Activated CD8-positive, alpha-beta T cell treated with anti-CD3 and anti-CD28 coated beads for 36 hours (primary cell): ENCODE data around the gene FAM83D. TPM values are rescaled to one million over a fixed set of nuclear protein-coding genes. Genes with fewer than 3 reads are reported as not detected.

Experiments
- ATAC-seq: fragments of 200-7000 bp; cut with Tn5 transposase; one replicate; pipeline ENCODE4 v1.10.0; 2021; ENCODE audit warnings: mild to moderate bottlenecking, moderate library complexity
- CTCF ChIA-PET: fragments of 350-600 bp; sonication (Branson Sonifier 250); formaldehyde crosslinking; loops from one replicate; lab custom pipeline; 2021; ENCODE audit warnings: antibody characterized with exemption; lab: Charles Lee
- POLR2A ChIA-PET: fragments of 350-600 bp; sonication (Branson Sonifier 250); formaldehyde crosslinking; loops from one replicate; lab custom pipeline; 2021; ENCODE audit warnings: antibody characterized with exemption; lab: Charles Lee
- DNase-seq: peaks from one replicate; pipeline ENCODE4 v3.0.0-alpha.2; 2020
- H3K27ac Mint-ChIP-seq: one replicate; pipeline ENCODE4 v1.8.0; 2021; ENCODE audit warnings: mild to moderate bottlenecking, mixed read lengths
- H3K27me3 Mint-ChIP-seq: one replicate; pipeline ENCODE4 v1.8.0; 2021; ENCODE audit warnings: mixed read lengths
- H3K36me3 Mint-ChIP-seq: one replicate; pipeline ENCODE4 v1.8.0; 2021; ENCODE audit warnings: low read depth, mixed read lengths
- H3K4me1 Mint-ChIP-seq: one replicate; pipeline ENCODE4 v1.8.0; 2021; ENCODE audit warnings: low read depth, mixed read lengths
- H3K4me3 Mint-ChIP-seq: one replicate; pipeline ENCODE4 v1.8.0; 2021; ENCODE audit warnings: mild to moderate bottlenecking, moderate library complexity, mixed read lengths
- H3K9me3 Mint-ChIP-seq: one replicate; pipeline ENCODE4 v1.8.0; 2021; ENCODE audit warnings: mixed read lengths
- CTCF ChIP-seq: fragments of 200-600 bp; IDR thresholded peaks from one replicate; pipeline ENCODE4 v1.8.0; 2022; ENCODE audit warnings: antibody characterized with exemption, mild to moderate bottlenecking
- intact Hi-C: fragments of 100-400 bp; cut with micrococcal nuclease; formaldehyde crosslinking; loops from one replicate; pipeline ENCODE4 v1.10.0; 2022
- total RNA-seq, 2 experiments: library from RNA; stranded (reverse); gene quantifications; one replicate each; pipeline ENCODE4 v1.2.3, GENCODE V29; 2021

FAM83D gene
- total RNA-seq, 2 experiments from 2014 or later = 12.6 to 13.8 TPM

- DNase-seq (no peak), ATAC-seq (no peak)
- no peaks in the 10 kb centered on the region for H3K27me3 Mint-ChIP-seq
- H3K4me1 Mint-ChIP-seq = peaks cover 10% of the 10 kb centered on the region
- TF ChIP-seq CTCF = no peak
- H3K36me3 Mint-ChIP-seq = peaks cover 17% of the 10 kb centered on the region
- POLR2A ChIA-PET = interaction anchor here (1.3 kb wide), 1 partner anchor 10 kb away, joined by 4 read pairs; no protein-coding TSS in a partner anchor
- intact Hi-C loops = no loop called here
- H3K27ac Mint-ChIP-seq = no peak overlapping the region
- no peak overlapping the region for H3K4me3 Mint-ChIP-seq
- CTCF ChIA-PET = interaction anchor here (0.9 to 1.7 kb wide), 2 partner anchors 9 to 12 kb away, joined by 3 to 6 read pairs; no protein-coding TSS in a partner anchor
- H3K9me3 Mint-ChIP-seq = no peaks in the 10 kb centered on the region
Measured at GRCh38 chr20:38973107-38973506, 46.9 kb downstream of the FAM83D start.

- ChIA-PET POLR2A (interaction anchor here (1.3 kb wide), 1 partner anchor 11 kb away, joined by 4 read pairs; no protein-coding TSS in a partner anchor), CTCF (interaction anchor here (1.7 kb wide), 1 partner anchor 10 kb away, joined by 6 read pairs; no protein-coding TSS in a partner anchor)
- H3K27ac Mint-ChIP-seq = no peak overlapping the region
- H3K9me3 Mint-ChIP-seq = no peaks in the 10 kb centered on the region
- peaks cover 10% of the 10 kb centered on the region for H3K4me1 Mint-ChIP-seq
- no peak for TF ChIP-seq CTCF
- peaks cover 17% of the 10 kb centered on the region for H3K36me3 Mint-ChIP-seq
- intact Hi-C loops = no loop called here
- no peak for ATAC-seq
- H3K4me3 Mint-ChIP-seq = no peak overlapping the region
- no peaks in the 10 kb centered on the region for H3K27me3 Mint-ChIP-seq
- DNase-seq = no peak
Measured at GRCh38 chr20:38973645-38974044, 47.4 kb downstream of the FAM83D start.

- Mint-ChIP-seq H3K4me3 (no peak overlapping the region), H3K27ac (no peak overlapping the region), H3K9me3 (no peaks in the 10 kb centered on the region), H3K36me3 (peaks cover 13% of the 10 kb centered on the region), H3K4me1 (peaks cover 10% of the 10 kb centered on the region), H3K27me3 (no peaks in the 10 kb centered on the region)
- TF ChIP-seq CTCF = no peak
- DNase-seq (no peak), ATAC-seq (no peak)
- intact Hi-C loops = no loop called here
- POLR2A ChIA-PET = interaction anchor here (1.7 kb wide), 1 partner anchor 11 kb away, joined by 5 read pairs; no protein-coding TSS in a partner anchor
- CTCF ChIA-PET = interaction anchor here (0.9 to 1.1 kb wide), 2 partner anchors 13 to 75 kb away, joined by 3 to 6 read pairs; partner anchors contain the start of gene DHX35
Measured at GRCh38 chr20:38975539-38976120, 49.4 kb downstream of the FAM83D start.

- TF ChIP-seq CTCF = no peak
- Mint-ChIP-seq H3K36me3 (peaks cover 11% of the 10 kb centered on the region), H3K27ac (no peak overlapping the region), H3K4me3 (no peak overlapping the region), H3K4me1 (peaks cover 11% of the 10 kb centered on the region), H3K9me3 (no peaks in the 10 kb centered on the region), H3K27me3 (no peaks in the 10 kb centered on the region)
- ChIA-PET CTCF (interaction anchor here (1.1 to 3.6 kb wide), 3 partner anchors 15 to 70 kb away, joined by 3 to 14 read pairs (median 10); partner anchors contain the start of gene DHX35), POLR2A (interaction anchor here (0.7 kb wide), 1 partner anchor 17 kb away, joined by 3 read pairs; the partner anchor contains the start of gene DHX35)
- intact Hi-C loops = no loop called here
- DNase-seq (no peak), ATAC-seq (no peak)
Measured at GRCh38 chr20:38979434-38979833, 53.2 kb downstream of the FAM83D start.

GRCh38 chr20:38979842-38980241, 53.6 kb downstream of the FAM83D start:
- no peaks in the 10 kb centered on the region for H3K27me3 Mint-ChIP-seq
- POLR2A ChIA-PET = interaction anchor here (0.7 kb wide), 1 partner anchor 18 kb away, joined by 3 read pairs; the partner anchor contains the start of gene DHX35

More at GRCh38 chr20:38979842-38980241, 53.6 kb downstream of the FAM83D start:
- H3K36me3 Mint-ChIP-seq = peaks cover 8% of the 10 kb centered on the region
- H3K9me3 Mint-ChIP-seq = no peaks in the 10 kb centered on the region
- intact Hi-C loops = no loop called here
- no peak overlapping the region for H3K27ac Mint-ChIP-seq
- no peak overlapping the region for H3K4me3 Mint-ChIP-seq
- CTCF ChIA-PET = interaction anchor here (1.1 to 3.6 kb wide), 3 partner anchors 15 to 70 kb away, joined by 3 to 14 read pairs (median 10); partner anchors contain the start of gene DHX35
- H3K4me1 Mint-ChIP-seq = peaks cover 6% of the 10 kb centered on the region
- DNase-seq (no peak), ATAC-seq (no peak)
- TF ChIP-seq CTCF = no peak
